CD8-positive, alpha-beta memory T cell (primary cell): ENCODE data around the gene SNORC. TPM values are rescaled to one million over a fixed set of nuclear protein-coding genes. Genes with fewer than 3 reads are reported as not detected.

ENCODE experiments used
- CTCF ChIA-PET: fragments of 350-600 bp; sonication (Branson Sonifier 250); formaldehyde crosslinking; loops from one replicate; lab custom pipeline; 2021; ENCODE audit warnings: antibody characterized with exemption; lab: Charles Lee
- POLR2A ChIA-PET: fragments of 350-600 bp; sonication (Branson Sonifier 250); formaldehyde crosslinking; loops from one replicate; lab custom pipeline; 2021; ENCODE audit warnings: antibody characterized with exemption; lab: Charles Lee
- DNase-seq, 5 donors: peaks; one replicate each; pipeline versions ENCODE4 v3.0.0 to v3.0.0-alpha.2; 2020 to 2022; ENCODE audit warnings: mixed read lengths in 1 of 5
- H3K27ac ChIP-seq: one replicate; pipeline ENCODE4 v1.7.0; 2013; ENCODE audit warnings: low read depth, mild to moderate bottlenecking, low read length, moderate library complexity
- H3K27me3 ChIP-seq: 2 replicates; pipeline ENCODE4 v1.7.0; 2013; ENCODE audit warnings: low read length, mild to moderate bottlenecking; ENCODE audit not compliant: insufficient read depth, poor library complexity, severe bottlenecking
- H3K36me3 ChIP-seq: 2 replicates; pipeline ENCODE4 v1.7.0; 2013; ENCODE audit warnings: mild to moderate bottlenecking, low read length, moderate library complexity; ENCODE audit not compliant: insufficient read depth
- H3K4me1 ChIP-seq: 2 replicates; pipeline ENCODE4 v1.7.0; 2013; ENCODE audit warnings: mild to moderate bottlenecking, low read length, moderate library complexity; ENCODE audit not compliant: insufficient read depth
- H3K4me3 ChIP-seq: 2 replicates; pipeline ENCODE4 v1.7.0; 2013; ENCODE audit warnings: mild to moderate bottlenecking, low read length
- H3K9me3 ChIP-seq: 2 replicates; pipeline ENCODE4 v1.7.0; 2013; ENCODE audit warnings: mild to moderate bottlenecking, low read length
- H3K27ac Mint-ChIP-seq, 8 donors: one replicate each; pipeline ENCODE4 v1.8.0; 2020 to 2021; ENCODE audit warnings: mixed read lengths in 8 of 8, mild to moderate bottlenecking in 6 of 8, inconsistent platforms in 3 of 8, moderate library complexity in 3 of 8
- H3K27me3 Mint-ChIP-seq, 2 donors: one replicate each; pipeline ENCODE4 v1.8.0; 2020 to 2021; ENCODE audit warnings: mixed read lengths in 2 of 2, mild to moderate bottlenecking in 1 of 2, moderate library complexity in 1 of 2
- H3K36me3 Mint-ChIP-seq, 3 donors: one replicate each; pipeline ENCODE4 v1.8.0; 2020 to 2021; ENCODE audit warnings: mixed read lengths in 3 of 3, inconsistent platforms in 1 of 3, mild to moderate bottlenecking in 1 of 3
- H3K4me1 Mint-ChIP-seq, 3 donors: one replicate each; pipeline ENCODE4 v1.8.0; 2020 to 2021; ENCODE audit warnings: mixed read lengths in 3 of 3, inconsistent platforms in 1 of 3, mild to moderate bottlenecking in 1 of 3
- H3K4me3 Mint-ChIP-seq, 7 donors: one replicate each; pipeline ENCODE4 v1.8.0; 2020 to 2021; ENCODE audit warnings: mixed read lengths in 7 of 7, mild to moderate bottlenecking in 6 of 7, moderate library complexity in 4 of 7, inconsistent platforms in 2 of 7
- H3K9me3 Mint-ChIP-seq, 5 donors: one replicate each; pipeline ENCODE4 v1.8.0; 2020 to 2022; ENCODE audit warnings: mixed read lengths in 5 of 5, mild to moderate bottlenecking in 3 of 5, moderate library complexity in 2 of 5, inconsistent platforms in 1 of 5
- polyA plus RNA-seq: library from polyadenylated mRNA; unstranded; fragments of 300-500 nt; fragmentation: Illumina TruSeq; gene quantifications from one replicate; pipeline ENCODE4 v1.2.3, GENCODE V29; 2021
- total RNA-seq, 2 experiments: library from RNA; stranded (reverse); gene quantifications; one replicate each; pipeline ENCODE4 v1.2.3, GENCODE V29; 2021

The SNORC gene
- total and polyA plus RNA-seq, 3 experiments from 2014 or later: 1.5 to 2.5 TPM; not detected in 1

DNA sequence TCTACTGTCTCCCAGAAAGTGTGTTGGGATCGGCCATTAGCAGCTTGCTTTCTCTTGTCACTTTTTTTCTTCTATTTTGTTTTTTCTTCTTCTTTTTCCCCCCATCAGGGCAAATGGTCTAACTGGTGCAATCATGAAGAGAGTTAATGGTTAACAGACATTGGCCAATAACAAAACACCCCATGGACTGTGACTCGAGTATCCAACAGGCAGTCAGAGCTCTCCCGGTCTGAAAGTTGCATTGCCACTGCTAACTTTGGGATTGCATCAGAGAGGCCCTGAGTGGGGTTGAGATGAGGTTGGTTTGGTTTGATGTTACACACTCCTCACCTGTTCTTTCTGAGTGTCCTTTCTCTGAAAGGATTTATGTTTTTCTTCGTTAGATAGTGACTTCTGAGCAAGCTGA lies 12.9 kb upstream of the SNORC start:
- Mint-ChIP-seq H3K27me3 (no peaks in the 10 kb centered on the region), H3K27ac (peak overlapping the region in 3 of 8 donors; percentile 5 to 66 (median 11)), H3K4me3 (no peak overlapping the region), H3K9me3 (no peaks in the 10 kb centered on the region), H3K4me1 (peaks cover 0 to 3% (median 0%) of the 10 kb centered on the region in 3 donors), H3K36me3 (peaks cover 8 to 83% (median 19%) of the 10 kb centered on the region in 3 donors)
- Histone ChIP-seq H3K4me3 (no peak overlapping the region), H3K36me3 (peaks cover 19% of the 10 kb centered on the region), H3K27me3 (no peaks in the 10 kb centered on the region), H3K4me1 (no peaks in the 10 kb centered on the region), H3K27ac (no peak overlapping the region), H3K9me3 (no peaks in the 10 kb centered on the region)
- no peak for DNase-seq
- ChIA-PET POLR2A (no interaction called here), CTCF (interaction anchor here (0.8 kb wide), 1 partner anchor 15 kb away, joined by 3 read pairs; no protein-coding TSS in a partner anchor)

DNA sequence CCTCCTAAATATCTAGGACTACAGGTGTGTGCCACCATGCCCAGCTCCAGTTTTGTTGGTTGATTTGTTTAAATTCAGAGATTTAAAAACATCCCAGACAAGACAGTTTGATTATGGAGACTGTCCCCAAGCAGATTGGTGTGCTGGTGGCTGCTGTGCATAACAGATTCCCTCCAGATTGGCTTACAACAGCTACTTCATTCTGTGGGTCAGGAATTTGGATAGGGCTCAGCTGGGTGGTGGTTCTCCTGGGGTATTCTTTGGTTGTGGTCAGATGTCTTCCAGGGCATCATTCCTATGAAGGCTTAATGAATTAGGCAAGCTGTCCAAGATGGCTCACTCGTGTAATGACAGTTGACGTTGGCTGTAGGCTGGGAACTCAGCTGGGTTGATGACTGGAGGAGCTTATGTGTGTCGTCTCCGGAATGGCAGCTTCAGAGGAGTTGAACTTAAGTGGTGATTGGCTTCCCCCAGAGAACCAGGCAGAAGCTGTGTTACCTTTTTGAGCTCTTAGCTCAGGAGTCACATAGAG lies 10.6 kb upstream of the SNORC start:
- Mint-ChIP-seq H3K27ac (peak overlapping the region in 4 of 8 donors; percentile 6 to 92 (median 30)), H3K9me3 (no peaks in the 10 kb centered on the region), H3K4me1 (no peaks in the 10 kb centered on the region), H3K4me3 (no peak overlapping the region), H3K27me3 (no peaks in the 10 kb centered on the region), H3K36me3 (peaks cover 8 to 68% (median 23%) of the 10 kb centered on the region in 3 donors)
- ChIA-PET POLR2A (interaction anchor here (0.6 kb wide), 1 partner anchor 151 kb away, joined by 4 read pairs; no protein-coding TSS in a partner anchor), CTCF (no interaction called here)
- no peaks in the 10 kb centered on the region for H3K27me3 ChIP-seq
- peaks cover 19% of the 10 kb centered on the region for H3K36me3 ChIP-seq
- no peak for DNase-seq
- H3K4me1 ChIP-seq: no peaks in the 10 kb centered on the region
- H3K27ac ChIP-seq: no peak overlapping the region
- H3K9me3 ChIP-seq: no peaks in the 10 kb centered on the region
- no peak overlapping the region for H3K4me3 ChIP-seq

DNA sequence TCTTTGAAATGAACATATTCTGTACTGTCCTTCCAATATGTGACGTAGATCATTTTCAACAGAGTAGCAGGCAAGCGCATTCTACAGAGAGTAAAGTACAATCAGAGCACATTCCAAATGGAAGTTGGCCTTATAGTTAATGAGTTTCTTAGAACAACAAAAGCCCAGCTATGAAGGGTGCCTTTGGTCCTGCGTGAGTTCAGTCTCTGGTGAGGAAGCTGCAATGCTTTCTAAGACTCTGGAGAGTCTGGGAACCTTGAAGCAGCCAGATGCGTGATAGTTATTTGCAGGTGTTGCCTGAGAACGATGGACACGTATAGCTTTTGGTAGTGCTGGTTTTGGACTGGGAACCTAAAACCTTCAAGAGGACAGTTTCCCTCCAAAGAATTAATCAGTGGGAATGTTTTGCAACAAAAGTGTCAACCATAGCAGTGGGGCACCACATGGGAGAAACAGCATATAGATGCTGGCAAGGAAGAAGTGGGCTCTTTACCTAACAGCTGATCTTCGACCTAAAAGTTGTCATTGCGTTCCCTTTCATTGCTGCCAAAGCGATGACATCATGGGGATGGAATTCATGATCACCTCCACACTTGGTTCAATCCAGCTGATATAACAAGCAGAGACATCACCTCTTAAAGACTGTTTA lies 9.3 kb upstream of the SNORC start:
- Histone ChIP-seq H3K9me3 (no peaks in the 10 kb centered on the region), H3K36me3 (peaks cover 19% of the 10 kb centered on the region), H3K4me1 (no peaks in the 10 kb centered on the region), H3K27me3 (no peaks in the 10 kb centered on the region), H3K27ac (no peak overlapping the region), H3K4me3 (no peak overlapping the region)
- POLR2A ChIA-PET: no interaction called here
- peaks cover 8 to 56% (median 23%) of the 10 kb centered on the region in 3 donors for H3K36me3 Mint-ChIP-seq
- CTCF ChIA-PET: no interaction called here
- no peaks in the 10 kb centered on the region for H3K9me3 Mint-ChIP-seq
- H3K27ac Mint-ChIP-seq: no peak overlapping the region
- no peak overlapping the region for H3K4me3 Mint-ChIP-seq
- H3K27me3 Mint-ChIP-seq: no peaks in the 10 kb centered on the region
- no peaks in the 10 kb centered on the region for H3K4me1 Mint-ChIP-seq
- DNase-seq: no peak

DNA sequence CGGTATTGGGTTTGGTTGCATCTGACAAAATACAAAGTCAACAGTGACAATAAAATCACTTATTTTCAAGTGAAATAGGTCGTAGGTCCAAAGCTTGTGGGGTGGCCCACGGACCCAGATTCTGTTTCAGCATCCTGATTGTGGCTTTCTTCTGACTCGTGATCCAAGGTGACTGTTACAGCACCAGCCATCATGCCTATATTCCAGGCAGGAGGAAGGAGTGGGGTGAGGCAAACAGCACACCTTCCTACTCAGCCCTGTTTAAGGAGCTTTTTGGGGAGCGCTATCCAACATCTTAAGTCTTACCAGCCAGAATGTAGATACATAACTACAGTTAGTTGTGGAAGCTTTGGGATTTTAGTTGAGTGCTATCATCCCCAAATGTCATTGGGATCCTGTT lies 8.7 kb upstream of the SNORC start:
- H3K4me3 ChIP-seq: no peak overlapping the region
- no peaks in the 10 kb centered on the region for H3K9me3 ChIP-seq
- no peak overlapping the region for H3K27ac ChIP-seq
- H3K27me3 ChIP-seq: no peaks in the 10 kb centered on the region
- no peaks in the 10 kb centered on the region for H3K9me3 Mint-ChIP-seq
- no peaks in the 10 kb centered on the region for H3K27me3 Mint-ChIP-seq
- peaks cover 19% of the 10 kb centered on the region for H3K36me3 ChIP-seq
- ChIA-PET POLR2A (no interaction called here), CTCF (no interaction called here)
- H3K4me1 Mint-ChIP-seq: no peaks in the 10 kb centered on the region
- H3K4me3 Mint-ChIP-seq: no peak overlapping the region
- H3K27ac Mint-ChIP-seq: no peak overlapping the region
- DNase-seq: no peak
- no peaks in the 10 kb centered on the region for H3K4me1 ChIP-seq
- peaks cover 8 to 50% (median 23%) of the 10 kb centered on the region in 3 donors for H3K36me3 Mint-ChIP-seq

DNA sequence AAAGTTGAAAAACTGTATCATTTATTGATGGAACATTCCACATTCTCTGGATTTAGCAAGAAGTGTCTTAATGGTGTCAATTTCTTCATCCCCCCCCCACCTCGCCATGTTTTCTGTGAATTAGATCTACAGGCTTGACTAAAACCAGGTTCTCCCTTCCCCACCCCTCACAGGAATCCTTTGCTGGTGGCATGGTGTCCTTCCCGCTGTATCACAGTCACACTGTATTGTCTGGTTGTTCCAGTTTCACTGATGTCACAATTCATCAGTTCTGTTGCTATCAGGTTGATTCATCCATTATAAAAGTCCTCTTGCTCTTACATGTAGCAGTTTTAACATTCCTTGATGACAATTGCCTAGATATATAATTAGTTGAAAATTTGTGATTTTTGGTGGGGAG lies 6.1 kb upstream of the SNORC start:
- no peaks in the 10 kb centered on the region for H3K36me3 ChIP-seq
- ChIA-PET POLR2A (no interaction called here), CTCF (no interaction called here)
- Mint-ChIP-seq H3K4me3 (no peak overlapping the region), H3K9me3 (no peaks in the 10 kb centered on the region), H3K27ac (peak overlapping the region in 1 of 8 donors; percentile 33), H3K27me3 (no peaks in the 10 kb centered on the region), H3K36me3 (peaks cover 0 to 23% (median 13%) of the 10 kb centered on the region in 3 donors), H3K4me1 (peaks cover 0 to 2% (median 0%) of the 10 kb centered on the region in 3 donors)
- no peak overlapping the region for H3K4me3 ChIP-seq
- DNase-seq: no peak
- H3K9me3 ChIP-seq: no peaks in the 10 kb centered on the region
- H3K27me3 ChIP-seq: no peaks in the 10 kb centered on the region
- no peak overlapping the region for H3K27ac ChIP-seq
- H3K4me1 ChIP-seq: no peaks in the 10 kb centered on the region

DNA sequence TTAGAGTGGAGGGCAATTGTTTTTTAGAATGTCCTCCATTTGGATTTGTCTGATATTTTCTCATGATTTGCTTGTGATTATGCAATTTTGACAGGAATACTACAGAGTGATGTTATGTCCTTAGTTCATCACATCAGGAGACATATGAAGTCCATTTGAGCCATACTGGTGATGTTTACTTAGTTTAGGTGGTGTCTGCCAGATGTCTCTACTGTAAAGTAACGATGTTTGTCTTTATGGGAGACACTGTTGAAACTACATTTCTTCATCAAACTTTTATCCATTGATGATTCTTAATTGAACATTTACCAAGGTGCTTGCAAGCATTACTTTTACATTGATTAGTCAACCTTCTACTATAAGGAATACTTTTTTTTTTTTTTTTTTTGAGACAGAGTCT lies 4.9 kb upstream of the SNORC start:
- H3K27ac Mint-ChIP-seq: no peak overlapping the region
- Histone ChIP-seq H3K27me3 (no peaks in the 10 kb centered on the region), H3K4me3 (no peak overlapping the region), H3K4me1 (no peaks in the 10 kb centered on the region), H3K9me3 (no peaks in the 10 kb centered on the region), H3K36me3 (no peaks in the 10 kb centered on the region), H3K27ac (no peak overlapping the region)
- no peak overlapping the region for H3K4me3 Mint-ChIP-seq
- DNase-seq: no peak
- POLR2A ChIA-PET: no interaction called here
- no peaks in the 10 kb centered on the region for H3K9me3 Mint-ChIP-seq
- CTCF ChIA-PET: no interaction called here
- H3K4me1 Mint-ChIP-seq: peaks cover 0 to 2% (median 0%) of the 10 kb centered on the region in 3 donors
- H3K27me3 Mint-ChIP-seq: peaks cover 0 to 1% of the 10 kb centered on the region in 2 donors
- H3K36me3 Mint-ChIP-seq: peaks cover 0 to 13% (median 11%) of the 10 kb centered on the region in 3 donors

DNA sequence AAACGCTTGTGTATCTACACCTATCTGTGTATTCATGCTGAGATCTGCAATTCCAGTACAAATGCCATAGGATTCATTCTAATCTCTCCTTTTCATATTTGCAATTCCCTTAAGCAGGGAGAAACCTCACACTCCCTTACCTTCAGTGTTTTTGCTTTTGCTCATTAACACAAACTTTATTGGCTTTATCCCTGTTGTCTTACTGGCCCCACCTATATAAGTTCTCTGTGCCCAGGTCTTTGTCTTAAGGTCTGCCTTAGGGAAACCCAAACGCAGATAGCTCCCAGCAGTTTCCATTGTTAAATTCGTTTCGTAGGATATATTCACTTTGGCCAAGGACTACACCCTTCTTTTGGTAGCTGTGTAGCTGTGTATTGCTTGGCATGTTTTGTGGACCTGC lies 4.0 kb upstream of the SNORC start:
- Mint-ChIP-seq H3K4me3 (no peak overlapping the region), H3K9me3 (no peaks in the 10 kb centered on the region), H3K27ac (no peak overlapping the region), H3K4me1 (peaks cover 0 to 2% (median 0%) of the 10 kb centered on the region in 3 donors), H3K27me3 (peaks cover 0 to 1% of the 10 kb centered on the region in 2 donors), H3K36me3 (peaks cover 0 to 8% (median 5%) of the 10 kb centered on the region in 3 donors)
- Histone ChIP-seq H3K27me3 (no peaks in the 10 kb centered on the region), H3K27ac (no peak overlapping the region), H3K4me1 (no peaks in the 10 kb centered on the region), H3K4me3 (no peak overlapping the region), H3K36me3 (no peaks in the 10 kb centered on the region), H3K9me3 (no peaks in the 10 kb centered on the region)
- no peak for DNase-seq
- POLR2A ChIA-PET: no interaction called here
- CTCF ChIA-PET: no interaction called here

DNA sequence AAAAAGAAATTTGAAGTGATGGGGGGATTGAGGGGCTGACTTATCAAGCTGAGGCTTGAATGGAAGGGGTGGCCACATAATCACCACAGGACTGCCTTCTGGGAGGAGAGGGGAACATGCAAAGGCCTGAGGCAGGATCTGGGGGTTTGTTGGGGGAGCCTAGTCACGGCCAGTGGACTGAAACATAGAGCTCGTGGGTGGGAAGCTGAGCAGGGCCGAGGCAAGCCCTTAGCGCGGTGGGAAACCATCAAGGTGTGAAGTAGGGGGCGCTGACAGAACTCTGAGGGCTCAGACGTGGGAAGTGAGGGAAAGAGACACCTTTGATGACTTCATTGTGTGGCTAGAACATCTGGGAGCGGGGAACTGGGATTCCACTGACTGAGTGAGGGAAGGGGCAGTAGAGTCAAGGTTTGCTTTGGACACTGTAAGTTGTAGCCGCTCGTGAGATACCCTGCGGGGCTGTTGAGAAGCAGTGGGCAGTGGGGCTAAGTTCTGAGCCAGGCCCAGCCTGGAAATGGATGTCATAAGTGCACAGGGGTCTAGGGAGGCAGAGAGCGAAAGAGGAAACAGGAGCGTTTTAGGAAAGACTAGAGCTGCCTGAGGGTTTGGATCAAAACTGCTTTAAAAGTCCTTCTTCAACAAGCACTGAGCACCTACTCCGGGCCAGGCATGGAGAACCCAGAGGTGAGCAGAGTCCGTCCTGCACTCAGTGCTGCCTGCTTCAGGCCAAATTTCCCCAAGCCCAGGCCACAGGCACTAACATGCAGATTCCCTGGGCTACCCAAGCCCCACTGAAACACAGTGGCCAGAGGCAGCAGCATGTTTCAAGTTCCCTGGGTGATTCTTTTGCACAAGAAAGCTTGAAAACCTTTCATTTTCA lies 686 bp upstream of the SNORC start:
- Mint-ChIP-seq H3K4me1 (peaks cover 0 to 2% (median 0%) of the 10 kb centered on the region in 3 donors), H3K27ac (peak overlapping the region in 2 of 8 donors; percentile 14 to 17), H3K4me3 (no peak overlapping the region), H3K9me3 (no peaks in the 10 kb centered on the region), H3K36me3 (no peaks in the 10 kb centered on the region), H3K27me3 (peaks cover 2 to 5% of the 10 kb centered on the region in 2 donors)
- H3K4me1 ChIP-seq: no peaks in the 10 kb centered on the region
- H3K27ac ChIP-seq: no peak overlapping the region
- ChIA-PET POLR2A (no interaction called here), CTCF (no interaction called here)
- no peaks in the 10 kb centered on the region for H3K36me3 ChIP-seq
- H3K4me3 ChIP-seq: no peak overlapping the region
- H3K9me3 ChIP-seq: no peaks in the 10 kb centered on the region
- no peak for DNase-seq
- no peaks in the 10 kb centered on the region for H3K27me3 ChIP-seq
